Stimulated activated naive CD8-positive, alpha-beta T cell treated with anti-CD3 and anti-CD28 coated beads, Interleukin-15, amount 100 ng/mL, for 72 hours (primary cell): ENCODE results near the gene PYHIN1.

Experiments
- ATAC-seq: fragments of 150-1000 bp; cut with Tn5 transposase; 2 replicates; pipeline ENCODE4 v1.10.0; 2021; ENCODE audit warnings: mild to moderate bottlenecking, moderate library complexity
- DNase-seq, 2 donors: peaks; one replicate each; pipeline ENCODE4 v3.0.0; 2021 to 2022
- H3K27ac Mint-ChIP-seq, 2 donors: one replicate each; pipeline ENCODE4 v1.8.0; 2022; ENCODE audit warnings: mild to moderate bottlenecking in 2 of 2, mixed read lengths in 2 of 2, moderate library complexity in 2 of 2
- H3K27me3 Mint-ChIP-seq: one replicate; pipeline ENCODE4 v1.8.0; 2022; ENCODE audit warnings: mixed read lengths
- H3K4me1 Mint-ChIP-seq: one replicate; pipeline ENCODE4 v1.8.0; 2022; ENCODE audit warnings: mild to moderate bottlenecking, mixed read lengths
- H3K4me3 Mint-ChIP-seq, 2 donors: one replicate each; pipeline ENCODE4 v1.8.0; 2022; ENCODE audit warnings: mild to moderate bottlenecking in 2 of 2, mixed read lengths in 2 of 2, moderate library complexity in 1 of 2
- H3K9me3 Mint-ChIP-seq, 2 donors: one replicate each; pipeline ENCODE4 v1.8.0; 2022; ENCODE audit warnings: mixed read lengths in 2 of 2

Gene PYHIN1

GRCh38 chr1:158931055-158931737 is at the start of gene PYHIN1:
Gene PYHIN1 (plus strand): TSS chr1:158931552. CDS start chr1:158936911, 5,359 bp downstream.
- ATAC-seq (no peak), DNase-seq (no peak)
- H3K4me3 Mint-ChIP-seq, result peak within 1 kb of the TSS; percentile 67 to 82
- peaks cover 11% of the 10 kb centered on the region for H3K4me1 Mint-ChIP-seq
- peak within 1 kb of the TSS; percentile 19 to 83 for H3K27ac Mint-ChIP-seq
- H3K27me3 Mint-ChIP-seq, result peaks cover 11% of the 10 kb centered on the region
- H3K9me3 Mint-ChIP-seq, result peaks cover 0 to 8% of the 10 kb centered on the region in 2 donors

- ATAC-seq, result no peak
- H3K4me1 Mint-ChIP-seq, result no peaks in the 10 kb centered on the region
- no peak overlapping the region for H3K27ac Mint-ChIP-seq
- H3K4me3 Mint-ChIP-seq, result no peak overlapping the region
- H3K9me3 Mint-ChIP-seq, result peaks cover 0 to 13% of the 10 kb centered on the region in 2 donors
- no peak for DNase-seq
- no peaks in the 10 kb centered on the region for H3K27me3 Mint-ChIP-seq
These were observed 37.7 kb upstream of the PYHIN1 start for GRCh38 chr1:158893654-158894053.

GRCh38 chr1:158898722-158899121 is 32.6 kb upstream of the PYHIN1 start:
- no peaks in the 10 kb centered on the region for H3K4me1 Mint-ChIP-seq
- H3K4me3 Mint-ChIP-seq, result no peak overlapping the region
- no peak for ATAC-seq
- no peak for DNase-seq
- H3K27me3 Mint-ChIP-seq, result peaks cover 19% of the 10 kb centered on the region
- no peak overlapping the region for H3K27ac Mint-ChIP-seq
- peaks cover 0 to 9% of the 10 kb centered on the region in 2 donors for H3K9me3 Mint-ChIP-seq

GRCh38 chr1:158901623-158902022 is 29.7 kb upstream of the PYHIN1 start:
- H3K9me3 Mint-ChIP-seq, result no peaks in the 10 kb centered on the region

GRCh38 chr1:158916085-158916484 is 15.3 kb upstream of the PYHIN1 start:
- H3K4me1 Mint-ChIP-seq, result no peaks in the 10 kb centered on the region
- ATAC-seq (no peak), DNase-seq (no peak)
- H3K9me3 Mint-ChIP-seq, result peaks cover 25 to 32% of the 10 kb centered on the region in 2 donors
- H3K4me3 Mint-ChIP-seq, result no peak overlapping the region
- H3K27me3 Mint-ChIP-seq, result no peaks in the 10 kb centered on the region
- peak overlapping the region in 1 of 2 donors; percentile 62 for H3K27ac Mint-ChIP-seq

More at GRCh38 chr1:158901623-158902022, 29.7 kb upstream of the PYHIN1 start:
- DNase-seq (no peak), ATAC-seq (no peak)
- H3K27ac Mint-ChIP-seq, result no peak overlapping the region
- H3K4me3 Mint-ChIP-seq, result no peak overlapping the region
- H3K27me3 Mint-ChIP-seq, result peaks cover 25% of the 10 kb centered on the region
- H3K4me1 Mint-ChIP-seq, result no peaks in the 10 kb centered on the region

- no peak overlapping the region for H3K27ac Mint-ChIP-seq
- DNase-seq, result no peak
- H3K27me3 Mint-ChIP-seq, result peaks cover 5% of the 10 kb centered on the region
- H3K9me3 Mint-ChIP-seq, result peaks cover 9 to 24% of the 10 kb centered on the region in 2 donors
- H3K4me3 Mint-ChIP-seq, result no peak overlapping the region
- no peak for ATAC-seq
- H3K4me1 Mint-ChIP-seq, result peaks cover 11% of the 10 kb centered on the region
These were observed 6.7 kb upstream of the PYHIN1 start for GRCh38 chr1:158924677-158925076.

- Mint-ChIP-seq H3K27me3 (peaks cover 9% of the 10 kb centered on the region), H3K4me1 (peaks cover 11% of the 10 kb centered on the region), H3K9me3 (peaks cover 0 to 8% of the 10 kb centered on the region in 2 donors), H3K4me3 (no peak overlapping the region), H3K27ac (peak overlapping the region in 1 of 2 donors; percentile 19)
- ATAC-seq (peak; percentile 68), DNase-seq (peak in 1 of 2 donors; percentile 10)
These were observed 848 bp upstream of the PYHIN1 start for GRCh38 chr1:158930504-158930903.

- H3K27ac Mint-ChIP-seq, result peak overlapping the region in 1 of 2 donors; percentile 83
These were observed 819 bp downstream of the PYHIN1 start for GRCh38 chr1:158932171-158932570.

GRCh38 chr1:158933621-158934020 is 2.3 kb downstream of the PYHIN1 start:
- H3K4me1 Mint-ChIP-seq, result peaks cover 11% of the 10 kb centered on the region
- no peak for ATAC-seq
- DNase-seq, result no peak
- peak overlapping the region in 1 of 2 donors; percentile 70 for H3K27ac Mint-ChIP-seq
- H3K9me3 Mint-ChIP-seq, result no peaks in the 10 kb centered on the region
- peak overlapping the region; percentile 47 to 67 for H3K4me3 Mint-ChIP-seq
- H3K27me3 Mint-ChIP-seq, result peaks cover 11% of the 10 kb centered on the region

More at GRCh38 chr1:158932171-158932570, 819 bp downstream of the PYHIN1 start:
- Mint-ChIP-seq H3K4me3 (peak overlapping the region; percentile 67 to 82), H3K9me3 (peaks cover 0 to 3% of the 10 kb centered on the region in 2 donors), H3K27me3 (peaks cover 11% of the 10 kb centered on the region), H3K4me1 (peaks cover 11% of the 10 kb centered on the region)
- ATAC-seq (no peak), DNase-seq (no peak)

GRCh38 chr1:158939180-158939579 is 7.8 kb downstream of the PYHIN1 start:
- Mint-ChIP-seq H3K27me3 (peaks cover 22% of the 10 kb centered on the region), H3K4me1 (no peaks in the 10 kb centered on the region), H3K27ac (no peak overlapping the region), H3K9me3 (no peaks in the 10 kb centered on the region), H3K4me3 (no peak overlapping the region)
- ATAC-seq, result no peak
- no peak for DNase-seq

GRCh38 chr1:158941317-158941716 is 10.0 kb downstream of the PYHIN1 start:
- no peak for ATAC-seq
- Mint-ChIP-seq H3K4me1 (no peaks in the 10 kb centered on the region), H3K9me3 (no peaks in the 10 kb centered on the region), H3K27me3 (peaks cover 10% of the 10 kb centered on the region), H3K27ac (no peak overlapping the region), H3K4me3 (no peak overlapping the region)
- no peak for DNase-seq

GRCh38 chr1:158942490-158942889 is 11.1 kb downstream of the PYHIN1 start:
- ATAC-seq, result no peak
- no peak overlapping the region for H3K27ac Mint-ChIP-seq
- H3K4me1 Mint-ChIP-seq, result no peaks in the 10 kb centered on the region
- H3K27me3 Mint-ChIP-seq, result peaks cover 15% of the 10 kb centered on the region
- H3K4me3 Mint-ChIP-seq, result no peak overlapping the region
- no peaks in the 10 kb centered on the region for H3K9me3 Mint-ChIP-seq
- DNase-seq, result no peak

GRCh38 chr1:158943059-158943458 is 11.7 kb downstream of the PYHIN1 start:
- DNase-seq (no peak), ATAC-seq (no peak)
- no peaks in the 10 kb centered on the region for H3K9me3 Mint-ChIP-seq
- H3K4me1 Mint-ChIP-seq, result no peaks in the 10 kb centered on the region
- peaks cover 21% of the 10 kb centered on the region for H3K27me3 Mint-ChIP-seq
- H3K27ac Mint-ChIP-seq, result no peak overlapping the region
- no peak overlapping the region for H3K4me3 Mint-ChIP-seq

- no peak for ATAC-seq
These were observed 13.7 kb downstream of the PYHIN1 start for GRCh38 chr1:158945061-158945460.

GRCh38 chr1:158946785-158947184 is 15.4 kb downstream of the PYHIN1 start:
- DNase-seq (no peak), ATAC-seq (no peak)
- peaks cover 0 to 7% of the 10 kb centered on the region in 2 donors for H3K9me3 Mint-ChIP-seq
- peaks cover 42% of the 10 kb centered on the region for H3K27me3 Mint-ChIP-seq
- no peak overlapping the region for H3K27ac Mint-ChIP-seq
- no peaks in the 10 kb centered on the region for H3K4me1 Mint-ChIP-seq
- no peak overlapping the region for H3K4me3 Mint-ChIP-seq

More at GRCh38 chr1:158945061-158945460, 13.7 kb downstream of the PYHIN1 start:
- no peak overlapping the region for H3K27ac Mint-ChIP-seq
- H3K4me3 Mint-ChIP-seq, result no peak overlapping the region
- peaks cover 0 to 5% of the 10 kb centered on the region in 2 donors for H3K9me3 Mint-ChIP-seq
- DNase-seq, result no peak
- H3K27me3 Mint-ChIP-seq, result peaks cover 28% of the 10 kb centered on the region
- no peaks in the 10 kb centered on the region for H3K4me1 Mint-ChIP-seq

- no peak overlapping the region for H3K4me3 Mint-ChIP-seq
- ATAC-seq (no peak), DNase-seq (no peak)
- H3K4me1 Mint-ChIP-seq, result no peaks in the 10 kb centered on the region
- H3K9me3 Mint-ChIP-seq, result peaks cover 0 to 7% of the 10 kb centered on the region in 2 donors
- H3K27me3 Mint-ChIP-seq, result peaks cover 32% of the 10 kb centered on the region
- H3K27ac Mint-ChIP-seq, result no peak overlapping the region
These were observed 20.6 kb downstream of the PYHIN1 start for GRCh38 chr1:158951956-158952355.
